ENCODE measurements around the gene MSTN.

MSTN gene

DNA sequence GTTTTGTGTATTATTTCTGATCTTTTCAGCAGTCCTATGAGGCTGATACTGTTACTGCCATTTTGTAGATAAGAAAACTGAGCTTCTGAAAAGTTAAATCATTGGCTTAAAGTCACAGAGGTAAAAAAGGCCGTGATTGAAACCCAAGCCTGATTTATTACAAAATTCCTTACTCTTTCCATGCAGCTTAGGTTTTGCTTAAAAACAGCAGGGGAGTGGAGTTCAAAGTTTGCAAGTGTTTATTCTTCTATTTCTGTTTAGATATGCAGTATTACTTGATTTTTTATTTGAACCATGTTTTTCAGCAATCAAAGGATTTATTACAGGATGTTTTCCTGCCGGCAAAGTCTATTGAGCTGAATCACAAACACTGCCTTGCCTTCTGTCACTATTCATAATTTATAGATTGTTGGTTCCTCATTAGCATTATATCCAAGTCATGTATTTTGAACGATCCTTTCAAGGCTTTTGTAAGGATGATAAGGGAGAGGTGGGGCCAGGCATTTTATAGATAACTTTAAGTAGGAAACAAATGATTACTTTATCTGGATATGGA lies 31.9 kb upstream of the MSTN start:
- Histone ChIP-seq H3K27ac (ENCODE audit: low read depth, low read length) (no peak overlapping the region), H2BK15ac (replicated peaks; ENCODE audit: low read depth) (no peak overlapping the region), H2BK120ac (ENCODE audit: low read depth, low read length) (no peak overlapping the region), H2BK5ac (ENCODE audit: low read length) (no peak overlapping the region), H3K9ac (ENCODE audit: low read length) (no peak overlapping the region), H3K36me3 (ENCODE audit: control insufficient read depth, insufficient read depth, low read length) (no peaks in the 10 kb centered on the region), H4K5ac (ENCODE audit: low read length) (no peak overlapping the region), H3K79me2 (ENCODE audit: control insufficient read depth, insufficient read depth, low read length) (no peaks in the 10 kb centered on the region), H3K23ac (ENCODE audit: low read length) (no peak overlapping the region), H4K8ac (ENCODE audit: low read depth, low read length) (no peak overlapping the region), H2AK5ac (ENCODE audit: low read length) (no peak overlapping the region), H3K79me1 (ENCODE audit: low read length) (no peaks in the 10 kb centered on the region), H3K27me3 (ENCODE audit: insufficient read depth, low read length, poor library complexity) (no peaks in the 10 kb centered on the region), H3K56ac (ENCODE audit: low read length) (no peak overlapping the region), H3K4me2 (ENCODE audit: low read length) (no peak overlapping the region), H3K18ac (ENCODE audit: low read length) (no peak overlapping the region), H3K4me3 (ENCODE audit: low read length) (no peak overlapping the region), H3K4me1 (ENCODE audit: control insufficient read depth, low read depth, low read length) (no peaks in the 10 kb centered on the region), H3K4ac (ENCODE audit: low read depth, low read length) (no peak overlapping the region)
- DNase-seq = no peak
- no CpG with 5 or more reads among the region's 3 CpGs for WGBS (ENCODE audit: extremely low coverage, insufficient coverage, low lambda C conversion rate)

DNA sequence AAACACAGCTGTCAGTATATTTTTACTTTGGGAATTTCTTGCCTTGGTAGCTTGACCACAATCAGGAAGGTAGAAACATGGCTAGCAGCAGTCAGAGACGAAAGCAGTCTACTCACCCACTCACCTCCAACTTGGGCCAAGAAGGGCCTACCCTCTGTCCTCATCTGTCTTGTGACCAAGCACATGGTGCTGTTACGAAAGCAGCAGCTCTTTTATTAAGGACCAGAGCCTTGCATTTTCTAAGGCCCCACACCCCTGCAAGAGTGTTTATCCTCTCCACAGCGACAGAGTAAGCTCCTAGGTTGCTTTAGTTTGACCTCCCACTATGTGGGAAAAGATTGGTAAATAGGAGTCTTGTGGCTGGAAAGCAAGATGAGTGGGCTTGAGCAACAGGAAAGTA lies 31.3 kb upstream of the MSTN start:
- H3K23ac ChIP-seq (ENCODE audit: low read length) = no peak overlapping the region
- H3K79me2 ChIP-seq (ENCODE audit: control insufficient read depth, insufficient read depth, low read length) = no peaks in the 10 kb centered on the region
- no peak overlapping the region for H3K27ac ChIP-seq (ENCODE audit: low read depth, low read length)
- no peak overlapping the region for H2BK15ac ChIP-seq (replicated peaks; ENCODE audit: low read depth)
- H3K56ac ChIP-seq (ENCODE audit: low read length) = no peak overlapping the region
- no peaks in the 10 kb centered on the region for H3K79me1 ChIP-seq (ENCODE audit: low read length)
- H2BK5ac ChIP-seq (ENCODE audit: low read length) = no peak overlapping the region
- H3K4ac ChIP-seq (ENCODE audit: low read depth, low read length) = no peak overlapping the region
- no CpG with 5 or more reads among the region's 3 CpGs for WGBS (ENCODE audit: extremely low coverage, insufficient coverage, low lambda C conversion rate)
- DNase-seq = peak; percentile 36
- no peaks in the 10 kb centered on the region for H3K27me3 ChIP-seq (ENCODE audit: insufficient read depth, low read length, poor library complexity)
- no peak overlapping the region for H4K8ac ChIP-seq (ENCODE audit: low read depth, low read length)
- H3K18ac ChIP-seq (ENCODE audit: low read length) = no peak overlapping the region
- H3K36me3 ChIP-seq (ENCODE audit: control insufficient read depth, insufficient read depth, low read length) = no peaks in the 10 kb centered on the region
- no peak overlapping the region for H2BK120ac ChIP-seq (ENCODE audit: low read depth, low read length)
- no peak overlapping the region for H4K5ac ChIP-seq (ENCODE audit: low read length)
- no peak overlapping the region for H3K9ac ChIP-seq (ENCODE audit: low read length)
- H3K4me3 ChIP-seq (ENCODE audit: low read length) = no peak overlapping the region
- no peak overlapping the region for H3K4me2 ChIP-seq (ENCODE audit: low read length)
- no peak overlapping the region for H2AK5ac ChIP-seq (ENCODE audit: low read length)
- H3K4me1 ChIP-seq (ENCODE audit: control insufficient read depth, low read depth, low read length) = no peaks in the 10 kb centered on the region

DNA sequence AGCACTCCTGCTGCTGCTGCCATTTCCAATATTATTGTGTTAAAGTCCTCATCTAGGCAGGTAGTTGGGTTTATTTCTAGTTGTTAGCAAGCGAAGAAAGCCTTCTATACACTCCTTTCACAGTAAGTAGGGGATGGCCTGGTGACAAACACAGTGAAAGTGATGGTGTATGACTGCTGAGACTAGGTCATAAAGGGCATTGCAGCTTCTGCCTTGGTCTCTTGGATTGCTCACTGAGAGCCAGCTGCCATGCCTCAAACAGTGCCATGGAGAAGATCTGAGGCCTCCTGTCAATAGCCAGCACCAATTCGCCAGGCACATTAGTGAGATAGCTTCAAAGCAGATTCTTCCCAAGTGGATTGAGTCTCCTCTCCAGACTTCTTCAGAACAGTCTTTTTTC lies 27.6 kb upstream of the MSTN start:
- Histone ChIP-seq H3K36me3 (ENCODE audit: control insufficient read depth, insufficient read depth, low read length) (no peaks in the 10 kb centered on the region), H3K18ac (ENCODE audit: low read length) (no peak overlapping the region), H3K4me2 (ENCODE audit: low read length) (no peak overlapping the region), H3K4me3 (ENCODE audit: low read length) (no peak overlapping the region), H3K4me1 (ENCODE audit: control insufficient read depth, low read depth, low read length) (no peaks in the 10 kb centered on the region), H3K4ac (ENCODE audit: low read depth, low read length) (no peak overlapping the region), H3K23ac (ENCODE audit: low read length) (no peak overlapping the region), H3K79me1 (ENCODE audit: low read length) (no peaks in the 10 kb centered on the region), H2BK120ac (ENCODE audit: low read depth, low read length) (no peak overlapping the region), H3K56ac (ENCODE audit: low read length) (no peak overlapping the region), H3K27me3 (ENCODE audit: insufficient read depth, low read length, poor library complexity) (no peaks in the 10 kb centered on the region), H4K8ac (ENCODE audit: low read depth, low read length) (no peak overlapping the region), H4K5ac (ENCODE audit: low read length) (no peak overlapping the region), H2BK15ac (replicated peaks; ENCODE audit: low read depth) (no peak overlapping the region), H2BK5ac (ENCODE audit: low read length) (no peak overlapping the region), H3K79me2 (ENCODE audit: control insufficient read depth, insufficient read depth, low read length) (no peaks in the 10 kb centered on the region), H2AK5ac (ENCODE audit: low read length) (no peak overlapping the region), H3K9ac (ENCODE audit: low read length) (no peak overlapping the region), H3K27ac (ENCODE audit: low read depth, low read length) (no peak overlapping the region)
- WGBS (ENCODE audit: extremely low coverage, insufficient coverage, low lambda C conversion rate) = no CpG with 5 or more reads among the region's 2 CpGs
- no peak for DNase-seq

DNA sequence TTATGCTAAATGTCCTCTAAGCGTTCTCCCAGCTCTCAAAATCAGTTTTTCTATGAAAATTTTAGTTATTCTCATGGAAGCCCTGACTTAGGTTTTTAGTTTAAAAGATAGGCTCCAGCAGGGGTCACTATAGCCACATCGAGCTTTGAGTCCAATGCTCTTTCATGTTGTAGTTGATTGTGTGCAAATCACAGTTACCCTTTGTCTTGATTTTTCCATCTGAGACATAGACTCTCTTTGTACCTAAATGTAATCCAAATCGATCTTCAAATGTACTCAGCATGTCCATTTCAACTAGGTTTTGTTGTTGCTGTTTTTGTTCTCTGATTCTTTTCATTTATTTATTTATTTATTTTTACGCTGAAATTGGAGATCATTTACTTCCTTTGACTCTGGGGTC lies 26.4 kb upstream of the MSTN start:
- H3K79me1 ChIP-seq (ENCODE audit: low read length) = no peaks in the 10 kb centered on the region
- no peaks in the 10 kb centered on the region for H3K36me3 ChIP-seq (ENCODE audit: control insufficient read depth, insufficient read depth, low read length)
- no peak overlapping the region for H3K23ac ChIP-seq (ENCODE audit: low read length)
- no peak overlapping the region for H3K9ac ChIP-seq (ENCODE audit: low read length)
- H3K4me1 ChIP-seq (ENCODE audit: control insufficient read depth, low read depth, low read length) = no peaks in the 10 kb centered on the region
- no peak overlapping the region for H2BK120ac ChIP-seq (ENCODE audit: low read depth, low read length)
- no peak overlapping the region for H3K56ac ChIP-seq (ENCODE audit: low read length)
- peak; percentile 71 for DNase-seq
- H3K27ac ChIP-seq (ENCODE audit: low read depth, low read length) = no peak overlapping the region
- WGBS (ENCODE audit: extremely low coverage, insufficient coverage, low lambda C conversion rate) = no CpG with 5 or more reads among the region's 4 CpGs
- no peak overlapping the region for H3K4me2 ChIP-seq (ENCODE audit: low read length)
- H2AK5ac ChIP-seq (ENCODE audit: low read length) = no peak overlapping the region
- H3K27me3 ChIP-seq (ENCODE audit: insufficient read depth, low read length, poor library complexity) = no peaks in the 10 kb centered on the region
- H2BK15ac ChIP-seq (replicated peaks; ENCODE audit: low read depth) = no peak overlapping the region
- H4K5ac ChIP-seq (ENCODE audit: low read length) = no peak overlapping the region
- H3K18ac ChIP-seq (ENCODE audit: low read length) = no peak overlapping the region
- H3K4me3 ChIP-seq (ENCODE audit: low read length) = no peak overlapping the region
- H2BK5ac ChIP-seq (ENCODE audit: low read length) = no peak overlapping the region
- no peak overlapping the region for H3K4ac ChIP-seq (ENCODE audit: low read depth, low read length)
- H4K8ac ChIP-seq (ENCODE audit: low read depth, low read length) = no peak overlapping the region
- no peaks in the 10 kb centered on the region for H3K79me2 ChIP-seq (ENCODE audit: control insufficient read depth, insufficient read depth, low read length)

DNA sequence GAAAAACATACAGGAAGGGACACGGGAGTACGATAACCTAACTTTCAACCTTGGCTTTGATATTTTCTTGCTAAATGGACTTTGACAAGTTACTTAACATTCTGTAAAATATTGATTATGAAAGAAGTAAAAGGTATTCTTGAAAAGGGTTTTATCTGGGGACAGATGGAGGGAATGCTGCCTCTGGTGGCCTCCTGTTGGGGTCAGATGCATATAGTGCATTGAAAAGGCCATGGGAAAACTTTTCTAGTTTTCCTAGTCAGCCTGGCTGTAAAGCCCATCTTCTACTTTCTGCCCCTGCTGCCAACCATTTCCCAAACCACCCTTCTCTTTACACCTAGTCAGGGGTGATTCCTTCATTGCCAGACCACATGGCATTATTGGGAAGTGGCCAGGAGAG lies 22.2 kb upstream of the MSTN start:
- Histone ChIP-seq H2BK15ac (replicated peaks; ENCODE audit: low read depth) (no peak overlapping the region), H3K27me3 (ENCODE audit: insufficient read depth, low read length, poor library complexity) (no peaks in the 10 kb centered on the region), H3K4me2 (ENCODE audit: low read length) (no peak overlapping the region), H3K23ac (ENCODE audit: low read length) (no peak overlapping the region), H3K79me2 (ENCODE audit: control insufficient read depth, insufficient read depth, low read length) (no peaks in the 10 kb centered on the region), H3K4me3 (ENCODE audit: low read length) (no peak overlapping the region), H2BK120ac (ENCODE audit: low read depth, low read length) (no peak overlapping the region), H2BK5ac (ENCODE audit: low read length) (no peak overlapping the region), H3K56ac (ENCODE audit: low read length) (no peak overlapping the region), H3K18ac (ENCODE audit: low read length) (no peak overlapping the region), H2AK5ac (ENCODE audit: low read length) (no peak overlapping the region), H3K4me1 (ENCODE audit: control insufficient read depth, low read depth, low read length) (no peaks in the 10 kb centered on the region), H4K8ac (ENCODE audit: low read depth, low read length) (no peak overlapping the region), H3K36me3 (ENCODE audit: control insufficient read depth, insufficient read depth, low read length) (no peaks in the 10 kb centered on the region), H4K5ac (ENCODE audit: low read length) (no peak overlapping the region), H3K79me1 (ENCODE audit: low read length) (no peaks in the 10 kb centered on the region), H3K4ac (ENCODE audit: low read depth, low read length) (no peak overlapping the region), H3K27ac (ENCODE audit: low read depth, low read length) (no peak overlapping the region), H3K9ac (ENCODE audit: low read length) (no peak overlapping the region)
- DNase-seq = no peak
- WGBS (ENCODE audit: extremely low coverage, insufficient coverage, low lambda C conversion rate) = no CpG with 5 or more reads among the region's 2 CpGs

DNA sequence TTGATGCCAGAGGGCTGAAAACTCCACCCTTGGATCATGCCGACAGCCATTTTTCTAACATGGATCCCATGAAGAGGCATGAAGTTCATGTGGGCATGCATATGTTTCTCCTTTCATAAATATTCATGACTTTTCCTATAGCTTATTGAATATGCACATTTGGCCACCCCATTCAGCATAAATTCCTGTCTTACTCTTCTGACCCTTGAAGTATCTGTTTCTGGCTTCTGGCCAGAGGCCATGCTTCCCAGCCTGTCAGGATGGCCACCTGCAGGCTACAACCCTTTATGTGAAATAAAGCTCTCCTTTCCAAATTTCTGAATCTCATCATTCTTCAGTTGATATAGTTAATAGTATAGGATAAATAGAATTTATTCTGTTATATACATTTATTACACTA lies 19.6 kb upstream of the MSTN start:
- no peak overlapping the region for H3K23ac ChIP-seq (ENCODE audit: low read length)
- no peaks in the 10 kb centered on the region for H3K79me1 ChIP-seq (ENCODE audit: low read length)
- no peak overlapping the region for H3K18ac ChIP-seq (ENCODE audit: low read length)
- no peak overlapping the region for H3K9ac ChIP-seq (ENCODE audit: low read length)
- no peaks in the 10 kb centered on the region for H3K4me1 ChIP-seq (ENCODE audit: control insufficient read depth, low read depth, low read length)
- H2AK5ac ChIP-seq (ENCODE audit: low read length) = no peak overlapping the region
- no CpG with 5 or more reads among the region's 1 CpG for WGBS (ENCODE audit: extremely low coverage, insufficient coverage, low lambda C conversion rate)
- no peaks in the 10 kb centered on the region for H3K79me2 ChIP-seq (ENCODE audit: control insufficient read depth, insufficient read depth, low read length)
- no peak overlapping the region for H3K4me3 ChIP-seq (ENCODE audit: low read length)
- DNase-seq = no peak
- H3K4ac ChIP-seq (ENCODE audit: low read depth, low read length) = no peak overlapping the region
- H4K5ac ChIP-seq (ENCODE audit: low read length) = no peak overlapping the region
- H3K56ac ChIP-seq (ENCODE audit: low read length) = no peak overlapping the region
- no peaks in the 10 kb centered on the region for H3K36me3 ChIP-seq (ENCODE audit: control insufficient read depth, insufficient read depth, low read length)
- H3K27ac ChIP-seq (ENCODE audit: low read depth, low read length) = no peak overlapping the region
- H4K8ac ChIP-seq (ENCODE audit: low read depth, low read length) = no peak overlapping the region
- no peak overlapping the region for H2BK120ac ChIP-seq (ENCODE audit: low read depth, low read length)
- no peak overlapping the region for H2BK5ac ChIP-seq (ENCODE audit: low read length)
- H3K27me3 ChIP-seq (ENCODE audit: insufficient read depth, low read length, poor library complexity) = no peaks in the 10 kb centered on the region
- no peak overlapping the region for H3K4me2 ChIP-seq (ENCODE audit: low read length)
- no peak overlapping the region for H2BK15ac ChIP-seq (replicated peaks; ENCODE audit: low read depth)
